Mucosa of gallbladder (tissue), 1 donor: Measurements from ENCODE around the gene MYF5. TPM values are rescaled to one million over a fixed set of nuclear protein-coding genes. Genes with fewer than 3 reads are reported as not detected.

ENCODE experiments used
- DNase-seq: peaks from one replicate; pipeline ENCODE4 v3.0.0-alpha.2; 2020; ENCODE audit warnings: low spot score
- total RNA-seq: library from RNA; stranded (reverse); gene quantifications from one replicate; pipeline ENCODE4 v1.2.1, GENCODE V29; 2021
- donor health status: DM: no; HTN: no; CAD: no.

The MYF5 gene
- total RNA-seq, 1 donor from 2014 or later: not detected

DNA sequence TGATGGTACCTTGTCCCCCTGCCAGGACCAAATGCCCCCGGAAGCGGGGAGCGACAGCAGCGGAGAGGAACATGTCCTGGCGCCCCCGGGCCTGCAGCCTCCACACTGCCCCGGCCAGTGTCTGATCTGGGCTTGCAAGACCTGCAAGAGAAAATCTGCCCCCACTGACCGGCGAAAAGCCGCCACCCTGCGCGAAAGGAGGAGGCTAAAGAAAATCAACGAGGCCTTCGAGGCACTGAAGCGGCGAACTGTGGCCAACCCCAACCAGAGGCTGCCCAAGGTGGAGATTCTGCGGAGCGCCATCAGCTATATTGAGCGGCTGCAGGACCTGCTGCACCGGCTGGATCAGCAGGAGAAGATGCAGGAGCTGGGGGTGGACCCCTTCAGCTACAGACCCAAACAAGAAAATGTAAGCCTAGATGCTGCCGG is 8.9 kb upstream of the MYF5 start:
- DNase-seq: no peak

DNA sequence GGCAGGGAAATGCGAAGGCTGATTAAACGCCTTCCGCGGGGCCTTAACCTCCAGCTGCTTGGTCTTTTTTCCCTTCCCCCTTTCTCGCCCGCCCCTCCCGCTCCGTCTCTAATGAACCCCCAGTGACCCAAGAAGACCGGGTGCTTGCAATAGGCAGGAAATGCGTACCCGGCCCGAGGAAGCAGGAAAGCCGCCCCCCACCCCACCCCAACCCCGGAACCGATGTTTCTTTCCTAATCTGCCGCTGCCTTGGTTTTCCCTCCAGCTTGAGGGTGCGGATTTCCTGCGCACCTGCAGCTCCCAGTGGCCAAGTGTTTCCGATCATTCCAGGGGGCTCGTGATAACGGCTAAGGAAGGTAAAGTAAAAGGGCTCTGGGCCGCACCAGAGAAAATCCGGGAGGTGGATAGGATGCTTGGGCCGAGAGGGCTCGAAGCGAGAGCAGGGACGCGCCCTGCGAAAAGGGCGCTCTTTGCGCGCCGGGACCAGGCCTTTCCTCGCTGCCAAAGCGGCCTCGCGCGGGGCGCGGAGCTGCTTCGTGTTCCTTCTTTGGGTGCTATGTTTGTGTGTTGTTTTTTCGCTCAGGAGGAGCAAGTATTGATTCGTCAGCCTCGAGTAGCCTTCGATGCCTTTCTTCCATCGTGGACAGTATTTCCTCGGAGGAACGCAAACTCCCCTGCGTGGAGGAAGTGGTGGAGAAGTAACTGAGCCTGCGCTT is 8.3 kb upstream of the MYF5 start:
- no peak for DNase-seq

DNA sequence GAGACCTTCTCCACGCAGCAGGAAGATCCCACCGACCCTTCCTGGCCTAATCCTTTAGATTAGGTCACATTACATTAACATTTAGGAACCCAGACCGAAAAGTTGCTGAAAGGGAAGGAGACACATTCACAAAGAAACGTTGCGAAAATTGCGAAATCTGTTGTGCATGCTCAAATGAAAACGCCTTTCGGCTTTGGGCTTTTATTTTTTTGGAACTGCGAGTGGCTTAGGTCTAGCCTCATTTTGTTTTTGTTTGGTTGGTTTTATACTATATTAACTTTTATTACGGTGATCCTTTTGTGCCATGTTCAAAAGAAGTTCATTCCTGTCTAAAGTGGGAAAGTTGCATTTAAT is 7.8 kb upstream of the MYF5 start:
- no peak for DNase-seq

DNA sequence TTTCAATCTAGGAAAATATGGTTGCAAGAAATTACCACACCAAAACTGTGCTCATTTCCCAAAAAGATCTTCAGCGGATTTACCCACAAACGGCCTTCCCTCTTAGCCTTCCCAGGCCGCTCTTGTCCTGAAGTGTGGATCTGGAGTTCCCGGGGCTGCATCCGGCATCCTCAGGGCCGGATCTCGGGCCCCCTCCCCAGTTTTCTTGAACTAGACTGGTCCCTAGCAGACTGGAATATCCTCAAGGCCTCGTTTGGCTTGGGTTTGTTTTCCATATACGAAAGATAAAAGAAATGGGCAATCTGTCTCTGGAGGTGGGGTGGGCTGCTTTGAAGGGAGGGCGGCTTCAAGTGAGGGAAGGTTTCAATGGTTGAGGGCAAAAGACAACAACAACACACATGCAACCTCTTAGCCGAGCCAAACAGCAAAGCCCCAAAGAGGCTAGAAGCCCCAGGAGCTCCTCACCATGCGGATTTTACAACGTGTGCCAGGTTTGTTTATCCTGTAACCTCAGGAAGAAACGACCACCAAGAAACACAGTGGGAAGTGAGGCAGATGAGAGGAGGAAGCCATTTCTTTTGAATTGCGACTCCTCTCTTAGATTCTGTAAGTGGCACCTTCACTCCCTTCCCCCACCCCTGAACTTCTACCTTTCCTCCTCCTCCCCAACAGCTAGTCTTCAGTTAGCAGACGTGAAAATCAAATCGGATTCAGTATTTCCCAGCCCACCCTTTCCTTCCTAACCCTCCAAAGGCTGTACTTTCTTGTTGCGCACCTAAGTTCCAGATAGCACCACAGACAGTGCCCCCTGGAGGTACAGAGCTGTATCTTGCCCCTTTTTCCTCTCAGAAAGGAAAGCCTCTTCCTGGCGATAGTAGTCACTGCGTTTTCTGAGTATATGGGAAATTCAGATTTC is 6.6 kb upstream of the MYF5 start:
- no peak for DNase-seq

DNA sequence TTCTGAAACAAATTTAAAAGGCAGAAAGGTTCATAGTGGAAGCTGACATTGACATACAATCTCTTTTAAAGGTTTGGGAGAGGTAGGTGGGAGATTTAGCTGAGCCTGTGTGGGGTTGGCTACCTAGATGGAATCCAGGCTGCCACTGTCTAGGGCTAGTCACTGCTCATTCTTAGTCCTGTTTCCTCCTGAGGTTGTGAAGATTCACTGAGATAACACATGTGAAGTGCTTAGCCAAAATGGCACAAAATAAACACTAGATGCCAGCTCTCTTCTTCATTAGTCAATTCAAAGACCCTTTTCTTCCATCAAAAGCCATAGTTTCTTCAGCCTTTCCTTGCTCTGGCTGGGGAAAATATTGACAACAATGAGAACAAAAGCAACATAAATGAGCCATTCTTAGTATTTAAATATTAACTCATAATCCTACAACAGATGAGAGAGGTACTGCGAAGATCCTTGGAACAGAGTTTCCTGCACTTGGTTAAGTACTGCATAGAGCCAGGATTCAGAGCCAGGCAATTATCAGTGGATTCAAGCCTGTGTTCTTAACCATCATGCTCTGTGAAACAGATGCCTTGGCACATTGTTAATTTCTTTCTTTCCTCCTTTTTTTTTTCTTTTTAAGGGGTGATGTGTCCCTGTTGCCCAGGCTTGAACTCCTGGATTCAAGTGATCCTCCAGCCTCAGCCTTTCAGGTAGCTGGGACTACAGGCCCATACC is 5.8 kb upstream of the MYF5 start:
- DNase-seq: no peak

DNA sequence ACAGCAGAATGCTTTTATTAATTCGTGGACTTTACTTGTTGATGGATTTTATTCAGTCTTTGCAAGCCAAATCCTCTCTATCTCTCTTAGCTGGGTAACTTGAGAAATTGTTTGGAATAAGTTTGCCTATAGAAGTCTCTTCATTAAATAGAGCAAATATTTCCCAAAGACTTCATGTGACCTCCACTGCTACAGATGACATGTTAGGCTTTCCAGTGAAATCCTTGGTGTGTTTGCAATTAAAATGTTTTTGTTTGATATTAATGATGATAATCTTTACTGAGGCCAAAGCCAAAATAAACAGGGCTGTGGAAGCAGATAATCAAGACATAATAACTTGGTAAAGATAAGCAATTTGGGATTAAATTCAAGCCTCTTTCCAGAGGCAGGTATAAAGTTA is 4.8 kb upstream of the MYF5 start:
- DNase-seq: no peak

DNA sequence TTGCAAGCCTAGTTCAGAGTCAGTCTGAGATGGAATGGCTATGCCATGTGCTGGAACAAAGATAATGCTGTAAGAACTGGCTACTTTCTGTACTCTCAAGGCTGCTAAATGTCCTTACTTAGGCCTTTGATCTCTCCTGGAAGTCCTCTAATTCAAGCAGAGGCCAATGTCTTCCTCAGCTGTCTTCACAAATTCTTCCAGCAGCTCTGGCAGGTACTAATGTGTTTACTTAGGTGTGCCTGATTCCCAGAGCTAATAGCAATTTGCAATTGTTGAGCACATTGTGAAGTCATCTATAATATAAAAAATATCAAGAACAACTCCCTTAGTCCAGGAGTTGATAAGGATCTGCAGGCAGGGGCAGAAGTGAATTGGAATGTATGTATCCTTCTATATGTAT is 3.8 kb upstream of the MYF5 start:
- no peak for DNase-seq

DNA sequence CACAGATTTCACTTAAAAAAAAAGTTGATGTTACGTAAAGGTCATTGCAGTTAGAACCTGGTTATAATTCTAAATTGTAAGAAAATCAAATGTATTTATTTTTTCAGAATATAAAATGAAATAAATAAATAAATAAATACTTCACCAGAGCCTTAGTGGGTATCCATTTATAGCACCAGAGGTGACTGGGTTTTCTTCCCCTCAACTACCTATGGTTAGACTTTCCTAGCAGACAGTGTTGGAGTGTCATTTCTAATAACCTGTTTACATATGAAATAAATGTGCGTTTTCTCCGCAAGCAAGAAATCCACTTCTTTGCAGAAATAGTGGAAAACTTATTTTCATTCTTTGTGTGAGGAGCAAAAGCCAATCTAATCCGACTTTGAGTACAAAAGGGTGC is 3.3 kb upstream of the MYF5 start:
- DNase-seq: no peak

DNA sequence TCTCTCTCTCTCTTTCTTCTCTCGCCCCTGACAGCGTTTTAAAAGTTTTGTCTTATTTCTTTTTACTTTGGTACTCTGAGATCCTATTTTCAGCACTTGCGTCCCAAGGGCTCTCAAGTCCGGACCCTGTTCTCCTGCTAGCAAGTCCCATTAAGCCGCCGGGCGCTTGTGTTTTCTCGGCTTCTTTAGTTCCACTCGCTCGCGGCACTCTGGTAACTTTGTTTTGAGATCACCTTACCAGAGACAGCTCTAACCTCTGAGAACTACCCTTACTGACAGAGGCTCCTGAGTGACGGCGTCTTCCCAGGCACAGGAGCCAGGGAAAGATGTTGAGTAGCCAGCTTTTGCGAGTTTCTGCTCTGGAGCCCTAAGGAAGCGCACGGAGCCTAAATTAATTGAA is 2.7 kb upstream of the MYF5 start:
- no peak for DNase-seq

DNA sequence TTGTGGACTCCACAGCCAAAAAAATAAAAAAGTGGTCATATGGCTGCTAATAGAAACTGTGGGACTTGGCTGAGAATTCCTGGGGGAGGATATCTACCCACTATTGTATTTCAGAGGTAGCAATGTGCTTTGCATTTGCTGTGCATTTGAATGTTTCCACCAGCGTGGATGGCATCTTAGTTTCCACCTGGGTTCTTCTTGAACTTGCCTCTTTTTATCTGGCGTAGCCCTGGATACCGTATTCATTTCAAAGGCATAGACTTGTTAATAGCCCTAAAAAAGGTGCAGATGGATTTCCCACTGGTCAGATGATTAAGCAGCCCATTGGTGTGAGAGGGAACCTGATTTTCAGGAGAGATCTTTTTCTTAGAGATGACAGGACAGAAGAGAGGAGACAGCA is 1.9 kb upstream of the MYF5 start:
- no peak for DNase-seq

DNA sequence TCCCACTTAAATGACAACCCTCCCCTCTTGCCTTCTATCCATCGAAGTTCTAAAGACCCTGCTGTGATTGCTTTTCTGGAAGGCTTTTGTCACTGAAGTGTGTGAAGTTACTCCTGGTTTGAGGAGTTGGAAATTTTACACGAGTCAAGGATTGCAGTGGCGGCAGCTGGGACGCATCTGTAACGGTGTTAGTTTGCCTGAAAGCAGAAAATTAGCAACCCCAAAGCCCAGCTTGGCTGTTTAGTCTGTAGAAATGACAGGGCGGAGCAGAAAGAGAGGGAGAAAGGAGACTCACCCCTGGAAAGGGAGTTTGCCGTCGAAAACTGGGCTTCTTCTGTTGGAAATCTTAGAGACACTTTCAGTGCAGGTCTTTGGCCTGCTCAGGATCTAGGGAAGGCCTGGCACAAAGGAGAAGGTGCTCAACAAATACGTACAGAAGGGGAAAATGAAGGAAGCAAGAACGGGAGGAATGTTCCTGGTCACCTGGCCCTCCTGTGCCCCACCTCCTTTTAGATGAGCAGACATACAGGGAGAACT is 931 bp upstream of the MYF5 start:
- DNase-seq: no peak

DNA sequence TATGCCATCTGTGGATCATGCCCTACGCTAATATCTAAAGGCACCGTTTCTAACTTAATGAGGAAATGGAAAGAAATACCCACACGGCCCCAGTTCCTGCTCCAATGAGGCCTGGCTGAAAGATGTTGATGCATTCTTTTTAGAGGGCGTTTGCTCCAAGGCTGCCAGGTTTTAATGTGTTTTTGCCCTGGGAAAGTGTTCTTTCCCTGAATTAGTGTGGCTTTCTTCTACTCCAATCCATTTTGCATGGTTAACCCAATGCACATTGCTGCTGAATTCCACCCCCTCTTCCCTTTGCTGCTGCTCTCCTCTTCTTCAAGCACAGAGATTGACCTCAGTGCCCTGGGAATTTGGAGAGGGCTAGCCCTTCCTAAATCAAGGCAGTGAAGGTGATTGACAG is 1.1 kb downstream of the MYF5 start:
- DNase-seq: no peak

DNA sequence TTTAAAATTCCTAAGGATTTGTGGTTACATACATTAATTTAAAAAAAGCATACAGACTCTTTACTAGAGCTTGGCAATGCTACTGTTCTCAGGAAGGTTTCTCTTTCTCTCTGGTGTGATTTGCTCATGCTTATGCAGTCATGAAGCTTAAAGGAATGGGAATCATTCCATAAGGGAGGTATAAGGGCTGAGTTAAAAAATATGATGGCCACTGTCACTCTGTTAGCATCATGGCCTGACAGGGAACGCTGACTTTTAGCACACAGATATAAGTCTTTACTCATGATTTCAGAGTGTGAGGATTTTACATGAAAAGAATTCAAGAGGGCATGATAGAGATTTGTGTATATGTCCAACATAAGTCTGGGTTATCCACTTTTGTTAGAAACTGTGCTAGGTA is 3.8 kb downstream of the MYF5 start:
- DNase-seq: no peak

DNA sequence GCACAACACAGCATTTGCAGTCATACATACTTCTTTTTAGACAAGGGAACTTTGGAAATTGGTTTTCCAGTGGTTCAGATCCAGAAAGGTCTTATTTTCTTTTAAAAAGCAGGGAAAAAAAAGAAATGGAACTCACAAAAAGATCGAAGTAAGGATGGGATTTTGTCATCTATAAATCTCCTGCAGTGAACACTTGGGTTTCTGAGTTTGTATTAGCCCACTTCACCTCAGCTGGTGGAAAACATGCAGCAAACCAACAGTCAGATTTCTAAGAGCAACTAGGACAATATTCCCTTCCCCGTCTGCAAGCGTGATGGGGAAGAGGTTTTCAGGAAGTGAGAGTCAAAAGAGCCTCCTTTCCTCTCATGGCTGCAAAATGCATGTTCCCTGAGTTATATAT is 4.6 kb downstream of the MYF5 start:
- no peak for DNase-seq

DNA sequence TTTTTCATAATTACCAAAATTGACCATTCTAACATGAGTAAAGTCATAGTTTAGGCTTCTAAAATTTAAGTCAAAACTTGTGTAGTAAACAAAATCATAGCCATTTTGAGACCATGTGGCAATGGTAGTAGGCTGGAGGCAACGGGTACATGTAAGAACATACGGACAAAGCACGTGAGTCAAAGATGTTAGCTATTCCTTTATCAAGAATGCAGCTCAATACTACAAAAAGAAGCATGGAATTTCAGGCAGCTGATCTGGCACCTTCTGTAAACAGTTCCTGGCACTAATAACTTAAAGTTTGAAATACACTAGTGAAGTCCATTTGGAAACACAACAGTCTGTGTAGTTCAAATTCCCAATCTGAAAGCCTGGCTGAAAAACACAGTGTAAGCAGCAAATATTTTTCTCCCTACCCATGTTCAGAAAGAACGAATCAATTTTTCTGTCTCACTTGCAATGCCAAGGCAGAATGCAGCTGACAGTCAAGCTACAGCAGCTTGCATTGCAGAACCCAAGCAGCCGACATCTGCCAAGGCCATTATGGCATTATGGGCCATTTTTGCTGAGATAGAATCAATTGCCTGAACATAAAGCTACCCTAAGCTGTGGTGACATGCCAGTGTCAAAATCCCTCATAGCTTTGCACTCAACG is 29.3 kb downstream of the MYF5 start:
- no peak for DNase-seq

DNA sequence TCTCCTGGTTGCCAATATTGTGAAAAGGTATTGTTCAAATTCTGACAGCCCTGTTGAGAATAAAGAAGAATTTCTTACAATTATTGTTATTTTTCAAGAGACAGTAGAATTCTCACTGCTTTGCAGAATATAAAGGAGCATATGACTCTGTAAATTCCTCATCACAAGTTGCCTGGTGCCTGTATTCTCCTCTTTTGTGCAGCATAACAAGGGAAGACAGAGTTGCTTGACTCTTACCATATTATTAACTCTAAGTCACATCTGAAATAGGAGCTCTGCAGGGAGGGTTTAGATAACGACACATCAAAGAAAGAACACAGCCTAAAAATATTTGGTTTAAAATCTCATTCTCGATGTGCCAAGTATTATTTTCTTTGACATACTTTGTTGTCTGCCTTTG is 31.1 kb downstream of the MYF5 start:
- no peak for DNase-seq

DNA sequence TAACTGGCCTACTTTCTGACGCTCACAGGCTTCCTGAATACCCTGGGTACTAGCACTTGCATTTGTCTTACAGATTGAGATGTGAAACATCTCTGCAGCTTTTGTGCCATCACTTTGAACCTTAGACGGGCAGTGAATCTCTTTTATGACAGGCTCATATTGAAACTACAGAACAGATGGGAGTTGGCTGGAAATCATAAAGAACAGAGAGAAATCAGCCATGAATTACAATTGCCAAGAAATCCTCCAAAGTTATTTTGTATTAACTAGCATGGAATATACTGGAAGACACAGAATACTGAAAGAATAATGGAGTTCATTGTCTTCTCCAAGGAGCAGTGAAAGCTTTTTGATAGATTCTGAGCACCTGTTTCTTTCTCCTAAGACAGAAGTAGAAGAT is 32.7 kb downstream of the MYF5 start:
- no peak for DNase-seq

DNA sequence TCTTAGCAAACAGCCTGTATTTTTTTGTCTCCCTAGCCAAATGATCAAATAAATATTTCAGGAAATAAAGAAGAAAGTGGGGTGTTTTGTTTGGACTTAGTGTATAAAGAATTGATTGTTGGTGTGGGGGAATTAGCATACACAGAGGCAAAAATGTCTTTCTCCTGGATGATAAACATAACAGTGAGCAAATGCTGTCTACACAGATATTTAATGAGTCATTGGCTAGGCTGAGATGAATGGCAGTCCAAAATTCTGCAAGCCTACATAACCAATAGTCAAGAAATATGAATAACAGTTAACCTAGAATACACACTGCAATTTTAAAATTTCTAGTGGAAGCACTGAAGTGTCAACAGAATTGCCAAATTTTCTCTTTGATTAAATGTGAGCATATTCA is 35.8 kb downstream of the MYF5 start:
- no peak for DNase-seq

DNA sequence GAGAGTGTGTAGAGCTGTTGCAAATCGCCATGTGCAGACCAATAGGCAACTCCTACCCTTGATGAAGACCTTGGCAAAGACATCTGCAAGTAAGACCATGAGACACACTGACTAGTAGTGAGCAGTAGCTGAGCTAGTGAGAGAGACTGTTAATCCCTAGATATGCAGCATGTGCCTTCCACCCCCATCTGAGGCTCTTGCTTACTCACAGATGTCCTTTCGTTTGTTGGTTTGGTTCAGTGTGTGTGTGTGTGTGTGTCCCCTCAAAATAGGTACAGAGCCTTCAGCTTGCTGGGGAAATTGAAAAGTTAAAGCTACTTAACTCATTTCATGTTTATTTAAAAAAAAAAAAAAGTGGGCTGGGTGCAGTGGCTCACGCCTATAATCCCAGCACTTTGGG is 37.6 kb downstream of the MYF5 start:
- no peak for DNase-seq

DNA sequence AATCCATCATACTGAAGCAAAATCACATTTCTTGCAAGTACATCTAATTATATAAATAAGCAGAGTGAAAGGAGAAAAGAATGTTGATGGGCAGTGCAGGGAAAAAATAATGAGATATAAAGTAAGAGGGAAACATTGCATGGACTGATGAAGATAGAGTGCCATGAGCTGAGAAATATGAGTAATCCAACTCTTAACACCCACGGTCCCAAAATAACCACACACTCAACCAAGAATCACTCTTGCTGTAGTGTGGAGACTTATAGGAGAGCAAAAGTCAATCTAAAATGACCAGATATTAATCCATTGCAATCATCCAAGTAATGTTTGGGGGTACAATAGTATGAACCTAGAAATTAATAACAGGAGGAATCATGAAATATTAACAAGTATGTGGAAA is 40.2 kb downstream of the MYF5 start:
- DNase-seq: no peak

DNA sequence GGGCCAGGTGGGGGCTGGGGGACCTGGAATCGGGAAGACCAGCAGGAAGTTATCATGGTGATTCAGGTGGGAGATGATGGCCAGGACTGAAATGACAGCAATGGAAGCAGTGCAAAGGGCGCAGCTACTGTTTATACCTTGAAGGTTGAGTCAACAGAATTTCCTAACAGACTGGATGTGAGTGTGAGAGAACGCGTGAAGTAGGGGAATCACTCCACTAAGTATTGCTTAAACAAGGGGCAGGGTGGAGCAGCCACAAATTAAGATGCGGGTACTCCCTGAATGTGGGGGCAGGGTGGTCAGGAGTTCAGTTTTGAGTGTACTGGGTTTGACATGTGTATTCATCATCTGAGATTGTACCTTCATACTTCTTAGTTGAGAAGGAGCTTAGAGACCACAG is 45.1 kb downstream of the MYF5 start:
- no peak for DNase-seq

DNA sequence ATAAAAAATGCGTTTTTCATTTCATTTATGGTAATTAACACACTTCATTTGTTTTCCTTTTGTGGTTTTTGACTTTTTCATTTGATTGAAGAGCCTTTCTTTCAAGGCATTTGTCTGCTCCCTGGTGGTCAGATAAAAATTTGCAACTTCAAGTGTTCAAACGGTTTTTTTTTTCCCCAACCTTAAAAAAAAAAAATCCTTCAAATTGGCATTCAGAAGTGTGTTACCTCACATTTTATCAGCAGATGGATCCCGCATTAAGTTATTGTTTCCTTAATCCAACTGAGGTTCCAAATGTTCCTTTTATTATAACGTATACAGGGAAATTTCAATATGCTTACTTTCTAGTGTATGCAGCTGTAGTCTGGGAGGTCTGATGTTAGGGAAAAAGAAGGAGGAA is 47.2 kb downstream of the MYF5 start:
- no peak for DNase-seq
